Pancreas (tissue), 10 donors: ENCODE data around the gene ERMAP. TPM values are rescaled to one million over a fixed set of nuclear protein-coding genes. Genes with fewer than 3 reads are reported as not detected.
"Not testable (repeated sequence)": the region's sequence is repeated elsewhere in the genome, so short reads cannot be mapped to it uniquely, and the experiment has no call there.

ENCODE experiments used
- ATAC-seq, 4 donors: fragments of 200-7000 bp; cut with Tn5 transposase; one replicate each; pipeline versions ENCODE4 v1.8.0 to v1.9.1; 2020; ENCODE audit warnings: mild to moderate bottlenecking in 4 of 4, moderate library complexity in 4 of 4
- DNase-seq, 6 donors: peaks; one replicate each; pipeline ENCODE4 v3.0.0-alpha.2; 2020
- FAIRE-seq: peaks from 2 replicates; lab custom pipeline; 2012; peaks lifted over from hg19 to GRCh38; lab: Jason Lieb, UNC
- H3K27ac ChIP-seq, 4 donors: fragments of 200-600 bp; sonication (generic); 1 replicate in 3 of 4; 2 replicates in 1 of 4; pipeline versions ENCODE4 v1.5.0 to v1.8.0; 2020
- H3K27me3 ChIP-seq, 4 donors: fragments of 200-600 bp; one replicate each; pipeline ENCODE4 v1.8.0; 2021
- H3K36me3 ChIP-seq, 3 donors: fragments of 200-600 bp; sonication (generic) in 1 of 3; one replicate each; pipeline versions ENCODE4 v1.5.0 to v1.8.0; 2020 to 2021
- H3K4me1 ChIP-seq, 3 donors: fragments of 200-600 bp; one replicate each; pipeline ENCODE4 v1.8.0; 2021
- H3K4me3 ChIP-seq, 4 donors: fragments of 200-600 bp; sonication (generic) in 2 of 4; one replicate each; pipeline versions ENCODE4 v1.5.0 to v1.8.0; 2020 to 2021
- H3K9me3 ChIP-seq, 4 donors: fragments of 200-600 bp; one replicate each; pipeline ENCODE4 v1.8.0; 2021
- WGBS, 2 donors: extraction: QIAGEN DNeasy Blood & Tissue Kit; methylation state at CpG; one replicate each; pipeline ENCODE4 v1.1.7; 2013; 5-methylcytosine and 5-hydroxymethylcytosine counted together
- intact Hi-C, 3 donors: fragments of 100-400 bp; cut with DNase I; formaldehyde crosslinking; loops; one replicate each; pipeline versions ENCODE4 v1.11.1 to v1.14.2; 2022
- polyA plus RNA-seq, 2 donors: library from polyadenylated mRNA; stranded (reverse); fragments of 200-250 nt; gene quantifications; one replicate each; pipeline ENCODE4 v1.2.3, GENCODE V29; 2013
- total RNA-seq, 6 donors: library from RNA; stranded (reverse); fragmentation: NEBNext Ultra II Directional in 4 of 6; extraction: Animal tissue kit (Norgen Biotek cat#: 25700) in 4 of 6; gene quantifications; one replicate each; pipeline versions ENCODE4 v1.2.1 to v1.2.4, GENCODE V29; 2021 to 2023
- TF ChIP-seq, protein P1 (sequence below), 4 donors: fragments of 200-600 bp; sonication (generic) in 3 of 4; IDR thresholded peaks; one replicate each; pipeline versions ENCODE4 v1.5.0 to v1.8.0; 2021; ENCODE audit warnings: antibody characterized with exemption in 4 of 4
- donor health status: healthy with polysubstance abuse.
- donor health status: DM: no; HTN: no; CAD: no; lungs with moderate emphysema.
- donor health status: DM: no; HTN: no; CAD: no.
- donor health status: control.
- donor health status: control.
- donor health status: Bipolar disorder and iron deficiency.
- donor health status: DM: yes; HTN: yes; CAD: no.
- donor health status: DM: no; HTN: no; CAD: no.
- donor health status: DM: no; HTN: no; CAD: no.
- donor health status: DM: yes; HTN: yes; CAD: no.

The ERMAP gene
- total and polyA plus RNA-seq, 8 donors = 4.8 to 11.2 (median 8.5) TPM

DNA sequence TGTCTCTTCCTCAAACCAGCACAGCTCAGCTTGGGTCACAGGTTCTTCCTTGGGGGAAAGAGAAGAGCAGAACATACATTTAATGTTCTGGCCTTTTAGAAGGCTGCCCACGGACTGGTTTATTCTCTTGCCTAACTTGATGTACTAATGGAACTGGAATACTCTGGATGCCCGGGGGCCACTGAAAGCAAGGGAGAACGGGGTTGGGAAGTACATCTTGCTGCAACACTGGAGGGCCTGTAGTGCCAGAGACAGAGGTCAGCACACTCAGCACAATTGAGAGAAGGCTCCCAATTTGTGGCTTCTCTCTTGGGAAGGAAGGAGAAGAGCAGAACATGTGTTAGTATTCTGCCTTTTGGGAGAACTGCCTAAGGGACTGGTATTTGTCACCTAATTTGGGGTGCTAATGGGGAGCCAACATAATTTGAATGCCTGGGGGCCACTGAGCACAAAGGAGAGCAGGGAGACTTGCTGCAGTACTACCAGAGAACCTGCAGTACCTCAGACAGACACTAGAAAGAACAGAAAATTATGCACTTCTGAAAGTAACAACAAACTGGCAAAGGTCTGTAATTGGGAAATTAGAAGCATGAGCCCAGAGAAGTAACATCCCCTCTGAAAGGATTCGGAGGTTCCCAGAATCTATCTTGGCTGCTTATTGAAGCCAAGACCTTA lies 43.6 kb downstream of the ERMAP start:
- WGBS, 2 donors = 63 to 73% methylated on average over 4 of the region's 4 CpGs
- DNase-seq (no peak), FAIRE-seq (no peak), ATAC-seq (no peak)
- no peaks in the 10 kb centered on the region for H3K36me3 ChIP-seq
- no peaks in the 10 kb centered on the region for H3K27me3 ChIP-seq
- H3K4me3 ChIP-seq = no peak overlapping the region
- TF ChIP-seq, protein P1, sequence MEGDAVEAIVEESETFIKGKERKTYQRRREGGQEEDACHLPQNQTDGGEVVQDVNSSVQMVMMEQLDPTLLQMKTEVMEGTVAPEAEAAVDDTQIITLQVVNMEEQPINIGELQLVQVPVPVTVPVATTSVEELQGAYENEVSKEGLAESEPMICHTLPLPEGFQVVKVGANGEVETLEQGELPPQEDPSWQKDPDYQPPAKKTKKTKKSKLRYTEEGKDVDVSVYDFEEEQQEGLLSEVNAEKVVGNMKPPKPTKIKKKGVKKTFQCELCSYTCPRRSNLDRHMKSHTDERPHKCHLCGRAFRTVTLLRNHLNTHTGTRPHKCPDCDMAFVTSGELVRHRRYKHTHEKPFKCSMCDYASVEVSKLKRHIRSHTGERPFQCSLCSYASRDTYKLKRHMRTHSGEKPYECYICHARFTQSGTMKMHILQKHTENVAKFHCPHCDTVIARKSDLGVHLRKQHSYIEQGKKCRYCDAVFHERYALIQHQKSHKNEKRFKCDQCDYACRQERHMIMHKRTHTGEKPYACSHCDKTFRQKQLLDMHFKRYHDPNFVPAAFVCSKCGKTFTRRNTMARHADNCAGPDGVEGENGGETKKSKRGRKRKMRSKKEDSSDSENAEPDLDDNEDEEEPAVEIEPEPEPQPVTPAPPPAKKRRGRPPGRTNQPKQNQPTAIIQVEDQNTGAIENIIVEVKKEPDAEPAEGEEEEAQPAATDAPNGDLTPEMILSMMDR (IDR thresholded peaks at IDR 0.05) = no peak
- H3K9me3 ChIP-seq = no peaks in the 10 kb centered on the region
- intact Hi-C loops = no loop called here
- H3K4me1 ChIP-seq = no peaks in the 10 kb centered on the region
- H3K27ac ChIP-seq = no peak overlapping the region

GRCh38 chr1:42861014-42861399 lies 44.1 kb downstream of the ERMAP start:
- intact Hi-C loops = no loop called here
- Histone ChIP-seq H3K27me3 (no peaks in the 10 kb centered on the region), H3K9me3 (no peaks in the 10 kb centered on the region), H3K4me1 (no peaks in the 10 kb centered on the region), H3K27ac (no peak overlapping the region), H3K36me3 (no peaks in the 10 kb centered on the region), H3K4me3 (no peak overlapping the region)
- TF ChIP-seq, protein P1 (IDR thresholded peaks at IDR 0.05) = no peak
- DNase-seq = no peak
- ATAC-seq = no peak
- no peak for FAIRE-seq

- no peak for FAIRE-seq
- H3K4me1 ChIP-seq = no peaks in the 10 kb centered on the region
- H3K27ac ChIP-seq = no peak overlapping the region
- no peaks in the 10 kb centered on the region for H3K27me3 ChIP-seq
- no peaks in the 10 kb centered on the region for H3K36me3 ChIP-seq
- intact Hi-C loops = no loop called here
- no peak for ATAC-seq
- DNase-seq = no peak
- TF ChIP-seq, protein P1 (IDR thresholded peaks at IDR 0.05) = no peak
- no peak overlapping the region for H3K4me3 ChIP-seq
- H3K9me3 ChIP-seq = no peaks in the 10 kb centered on the region
- WGBS, 2 donors = 68 to 73% methylated on average over 5 of the region's 5 CpGs
These were observed 49.6 kb downstream of the ERMAP start for GRCh38 chr1:42866549-42866948.

GRCh38 chr1:42868466-42868865 lies 51.5 kb downstream of the ERMAP start:
- H3K9me3 ChIP-seq, H3K36me3 ChIP-seq, H3K4me3 ChIP-seq, ATAC-seq, H3K27ac ChIP-seq, H3K4me1 ChIP-seq, H3K27me3 ChIP-seq, FAIRE-seq, intact Hi-C loops, DNase-seq: not testable (repeated sequence)
- 71 to 80% methylated on average over 4 of the region's 4 CpGs for WGBS, 2 donors

GRCh38 chr1:42869254-42869653 lies 52.3 kb downstream of the ERMAP start:
- H3K27me3 ChIP-seq, H3K27ac ChIP-seq, ATAC-seq, DNase-seq, intact Hi-C loops, H3K9me3 ChIP-seq, H3K4me1 ChIP-seq, H3K4me3 ChIP-seq, H3K36me3 ChIP-seq, FAIRE-seq: not testable (repeated sequence)
- 68 to 82% methylated on average over 2 of the region's 2 CpGs for WGBS, 2 donors

- H3K27me3 ChIP-seq, FAIRE-seq, ATAC-seq, intact Hi-C loops, H3K4me3 ChIP-seq, H3K27ac ChIP-seq, H3K36me3 ChIP-seq, H3K4me1 ChIP-seq, H3K9me3 ChIP-seq, DNase-seq: not testable (repeated sequence)
- WGBS, 2 donors = 87 to 91% methylated on average over 2 of the region's 2 CpGs
These were observed 52.8 kb downstream of the ERMAP start for GRCh38 chr1:42869751-42870150.

DNA sequence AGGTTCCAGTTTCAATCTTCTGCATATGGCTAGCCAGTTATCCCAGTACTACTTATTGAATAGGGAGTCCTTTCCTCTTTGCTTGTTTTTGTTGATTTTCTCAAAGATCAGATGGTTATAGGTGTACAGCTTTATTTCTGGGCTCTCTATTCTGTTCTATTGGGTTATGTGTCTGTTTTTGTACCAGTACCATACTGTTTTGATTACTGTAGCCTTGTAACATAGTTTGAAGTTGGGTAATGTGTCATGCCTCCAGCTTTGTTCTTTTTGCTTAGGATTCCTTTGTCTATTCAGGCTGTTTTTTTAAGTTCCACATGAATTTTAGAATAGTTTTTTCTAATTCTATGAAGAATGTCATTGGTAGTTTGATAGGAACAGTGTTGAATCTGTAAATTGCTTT lies 56.2 kb downstream of the ERMAP start:
- ATAC-seq, H3K27ac ChIP-seq, H3K4me1 ChIP-seq, H3K9me3 ChIP-seq, H3K36me3 ChIP-seq, intact Hi-C loops, DNase-seq, FAIRE-seq, H3K27me3 ChIP-seq, H3K4me3 ChIP-seq: not testable (repeated sequence)
